AG08396 (cell line): Measurements from ENCODE around the gene ARHGAP5.
A peak's percentile ranks its signal among the peaks of the same experiment; 100 is the strongest.

Source experiments
- DNase-seq: peaks from one replicate; pipeline ENCODE4 v3.0.0; 2012; ENCODE audit warnings: low spot score, mixed read lengths

Gene ARHGAP5

DNA sequence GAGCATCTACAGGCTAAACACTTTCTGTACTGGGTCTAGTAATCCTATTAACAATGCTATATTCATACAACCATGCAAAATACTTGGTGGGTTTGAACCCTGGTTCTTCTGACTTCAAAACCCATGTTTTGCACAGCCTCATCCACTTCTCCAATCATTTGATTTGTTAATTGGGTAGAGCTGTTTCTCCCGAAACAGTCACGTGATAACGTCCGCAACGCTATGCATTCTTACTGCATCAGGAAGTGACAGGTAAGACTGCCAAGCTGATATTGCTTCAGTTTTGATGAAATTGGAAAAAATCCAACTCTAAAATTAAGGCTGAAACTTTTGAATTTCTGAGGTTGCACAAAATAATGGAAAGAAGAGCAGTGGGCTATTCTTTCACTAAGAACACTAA lies 94.4 kb downstream of the ARHGAP5 start:
- DNase-seq, result no peak

DNA sequence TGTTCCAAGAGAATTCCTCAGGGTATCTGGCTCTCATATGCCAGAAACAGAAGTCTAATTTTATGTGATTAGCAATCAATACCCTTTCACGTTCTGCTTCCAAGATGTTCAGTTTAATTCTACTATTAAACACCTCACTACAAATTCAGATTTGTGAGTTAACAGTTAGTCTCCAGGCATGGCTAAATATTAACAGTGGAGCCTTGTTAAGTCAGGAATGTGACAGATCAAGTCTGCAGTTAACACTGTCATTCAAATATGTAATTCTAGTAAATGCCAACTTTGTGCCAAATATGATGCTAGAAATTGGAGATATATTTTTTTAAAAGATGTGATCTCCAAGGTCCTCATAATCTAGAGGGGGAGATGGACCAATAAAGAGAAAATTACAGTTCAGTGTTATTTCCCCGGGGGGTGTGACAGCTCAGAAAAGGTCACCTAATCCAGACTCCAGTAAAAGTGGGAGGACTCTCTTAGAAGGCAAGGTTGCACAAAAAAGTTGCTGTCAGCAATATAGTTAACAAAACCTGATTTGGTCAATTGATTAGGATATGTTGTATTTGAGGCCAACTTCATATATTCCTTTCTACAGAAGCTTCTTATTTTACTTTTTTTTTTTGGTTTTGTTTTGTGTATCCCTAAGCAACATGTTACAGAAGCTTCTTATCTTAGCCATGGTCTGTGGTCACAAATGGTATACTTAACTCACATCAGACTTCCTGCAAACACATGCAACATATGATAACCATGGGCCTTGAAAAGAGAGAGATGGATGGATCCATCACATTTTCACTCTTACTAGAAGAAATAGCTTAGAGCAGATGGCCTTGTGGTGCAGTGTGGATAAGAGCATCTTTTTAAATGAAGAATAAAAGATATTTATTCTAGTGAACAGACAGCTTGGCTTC lies 106.3 kb downstream of the ARHGAP5 start:
- no peak for DNase-seq

- DNase-seq, result no peak
Measured at GRCh38 chr14:32185097-32185496, 108.0 kb downstream of the ARHGAP5 start.

- no peak for DNase-seq
Measured at GRCh38 chr14:32186248-32186647, 109.1 kb downstream of the ARHGAP5 start.

- DNase-seq, result no peak
Measured at GRCh38 chr14:32189811-32190210, 112.7 kb downstream of the ARHGAP5 start.

DNA sequence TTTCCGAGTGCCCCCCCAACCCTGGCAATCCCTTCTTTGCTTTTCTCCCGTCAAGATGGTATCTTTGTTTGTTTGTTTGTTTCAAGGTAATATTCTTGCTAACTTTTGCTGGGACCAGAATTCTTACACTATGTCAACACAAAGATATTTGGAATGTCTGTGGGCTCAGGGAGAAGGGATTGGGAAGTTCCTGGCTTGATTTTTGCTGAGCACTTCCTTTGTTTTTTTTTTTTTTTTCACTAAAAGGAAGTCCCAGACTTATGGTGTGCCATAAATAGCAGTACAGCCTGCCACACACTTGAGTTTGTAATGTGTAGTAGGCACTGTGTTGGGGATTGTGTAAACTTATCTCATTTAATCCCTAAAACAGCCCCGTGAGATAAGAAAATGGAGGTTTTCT lies 113.6 kb downstream of the ARHGAP5 start:
- DNase-seq, result no peak

GRCh38 chr14:32192712-32193373 lies 115.7 kb downstream of the ARHGAP5 start:
- no peak for DNase-seq

- DNase-seq, result no peak
Measured at GRCh38 chr14:32193532-32193931, 116.4 kb downstream of the ARHGAP5 start.

DNA sequence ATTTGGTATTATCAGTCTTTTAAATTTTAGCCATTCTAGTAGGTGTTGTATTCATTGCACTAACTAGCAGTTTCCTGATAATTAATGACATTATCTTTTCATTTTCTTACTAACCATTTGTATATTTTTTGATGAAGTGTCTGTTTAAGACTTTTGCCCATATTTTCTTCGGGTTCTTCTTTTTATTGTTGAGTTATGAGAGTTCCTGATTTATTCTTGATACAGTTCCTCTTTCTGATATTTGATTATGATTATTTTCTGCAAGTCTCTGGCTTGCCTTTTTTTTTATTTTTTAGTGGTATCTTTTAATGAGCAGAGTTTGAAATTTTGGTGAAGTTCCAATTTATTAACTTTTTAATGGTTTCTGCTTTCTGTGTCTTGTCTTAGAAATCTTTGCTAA lies 118.5 kb downstream of the ARHGAP5 start:
- no peak for DNase-seq

- no peak for DNase-seq
Measured at GRCh38 chr14:32197919-32198318, 120.8 kb downstream of the ARHGAP5 start.

GRCh38 chr14:32200368-32201192 lies 123.5 kb downstream of the ARHGAP5 start:
- DNase-seq, result no peak

DNA sequence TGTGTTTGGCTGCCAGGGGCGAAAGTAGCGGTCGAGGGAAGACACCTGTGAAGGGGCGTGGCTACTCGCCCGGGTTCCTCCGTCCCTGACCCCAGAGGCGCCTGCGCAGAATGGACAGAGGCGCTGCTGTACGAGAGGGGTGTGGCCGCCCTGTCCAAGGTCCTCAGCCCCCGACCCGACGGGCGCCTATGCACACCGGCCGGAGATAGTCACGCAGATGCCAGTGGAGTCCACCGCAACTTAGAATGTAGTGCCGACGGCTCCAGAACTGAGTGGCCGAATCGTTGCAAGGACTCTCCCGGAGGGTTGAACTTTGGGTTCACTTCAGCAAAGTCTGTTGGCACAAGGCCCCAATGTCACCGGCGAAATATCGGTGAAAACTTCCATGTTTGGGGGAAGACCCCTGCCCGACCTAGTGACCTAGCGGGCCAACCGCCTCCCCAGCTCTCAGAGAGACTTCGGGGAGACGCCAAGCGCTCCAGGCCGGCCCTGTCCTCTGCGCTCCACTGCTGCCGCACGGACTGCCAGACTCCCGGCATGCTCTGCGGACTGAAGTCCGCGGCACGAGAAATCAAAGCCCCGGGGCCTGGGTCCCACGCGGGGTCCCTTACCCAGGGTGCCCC lies 124.2 kb downstream of the ARHGAP5 start:
- DNase-seq, result peak; percentile 54

DNA sequence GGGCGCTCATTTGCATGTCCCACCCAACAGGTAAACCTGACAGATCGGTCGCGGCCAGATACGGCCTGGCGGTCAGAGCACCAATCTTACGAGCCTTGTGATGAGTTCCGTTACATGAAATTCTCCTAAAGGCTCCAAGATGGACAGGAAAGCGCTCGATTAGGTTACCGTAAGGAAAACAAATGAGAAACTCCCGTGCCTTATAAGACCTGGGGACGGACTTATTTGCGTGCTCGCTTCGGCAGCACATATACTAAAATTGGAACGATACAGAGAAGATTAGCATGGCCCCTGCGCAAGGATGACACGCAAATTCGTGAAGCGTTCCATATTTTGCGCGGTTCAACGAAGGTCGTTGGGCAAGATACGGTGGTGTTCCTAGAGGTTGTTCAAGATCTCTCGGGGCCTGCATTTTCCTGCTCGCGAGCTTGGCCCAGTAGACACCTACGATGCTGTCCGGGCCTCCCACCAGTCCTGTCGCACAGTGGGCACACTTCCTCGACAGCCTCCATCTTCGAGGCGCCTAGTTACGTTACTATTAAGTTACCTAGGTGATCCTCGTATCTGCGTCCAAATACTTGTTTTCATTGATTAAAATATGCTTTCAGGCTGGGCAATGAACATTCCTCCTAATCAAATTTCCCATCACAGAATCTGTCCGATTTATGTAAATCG lies 124.8 kb downstream of the ARHGAP5 start, which contains the start of gene RNU6-7:
Gene RNU6-7 (plus strand): TSS at position 230 of the 675 bp plus-strand sequence.
- DNase-seq, result no peak

DNA sequence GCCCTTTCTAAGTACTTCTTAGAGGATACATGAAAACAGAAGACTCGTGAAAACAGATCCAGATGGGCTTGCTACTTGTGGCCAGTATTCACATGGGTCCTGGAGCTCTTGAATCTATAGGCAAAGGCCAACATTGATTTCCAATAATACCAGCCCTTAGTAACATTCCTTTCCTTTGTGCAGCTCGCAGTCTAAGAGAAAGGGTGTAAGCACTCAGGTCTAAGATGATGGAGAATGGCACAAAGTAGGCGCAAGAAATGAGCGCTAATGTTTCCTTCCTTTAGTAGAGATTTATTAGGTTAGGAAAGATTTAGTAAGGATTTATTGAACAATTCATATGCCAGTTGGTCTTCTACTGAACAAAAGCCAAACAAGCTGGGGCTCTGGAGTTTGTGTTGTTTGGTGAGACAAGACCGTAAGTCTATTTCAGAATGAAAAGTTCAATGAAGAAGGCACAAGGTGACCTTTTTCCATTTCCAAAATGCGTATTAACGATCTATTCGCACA lies 125.4 kb downstream of the ARHGAP5 start:
- DNase-seq, result no peak

DNA sequence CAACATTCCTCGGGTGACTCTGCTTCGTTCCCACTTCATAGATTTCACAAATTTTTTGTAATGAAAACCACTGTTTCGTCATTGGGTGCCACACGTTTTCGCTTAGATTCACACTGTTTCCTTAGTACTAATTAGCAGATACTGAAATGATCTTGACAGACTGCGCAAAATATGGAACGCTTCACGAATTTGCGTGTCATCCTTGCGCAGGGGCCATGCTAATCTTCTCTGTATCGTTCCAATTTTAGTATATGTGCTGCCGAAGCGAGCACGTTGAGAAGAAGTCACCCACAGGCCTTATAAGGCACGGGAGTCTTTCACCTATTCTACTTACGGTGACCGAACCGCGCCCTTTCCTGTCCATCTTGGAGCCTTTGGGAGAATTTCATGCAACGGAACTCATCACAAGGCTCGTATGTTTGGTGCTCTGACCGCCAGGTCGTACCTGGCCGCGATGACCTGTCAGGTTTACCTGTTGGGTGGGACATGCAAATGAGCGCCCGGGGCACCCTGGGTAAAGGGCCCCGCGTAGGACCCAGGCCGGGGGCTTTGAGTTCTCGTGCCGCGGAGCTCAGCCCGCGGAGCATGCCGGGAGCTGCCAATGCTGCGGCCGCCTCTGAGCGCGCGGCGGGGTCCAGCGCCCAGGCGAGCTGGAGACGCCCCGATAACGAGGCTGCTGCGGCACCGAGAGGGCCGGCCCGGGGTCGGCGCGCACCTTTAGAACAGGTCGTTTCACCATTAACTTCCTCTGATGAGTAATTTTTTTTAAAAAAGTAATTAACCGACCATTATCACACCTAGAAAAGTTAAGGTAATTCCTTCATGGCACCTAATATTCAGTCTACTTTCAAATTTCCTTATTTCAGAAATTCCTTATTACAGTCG lies 126.1 kb downstream of the ARHGAP5 start, which contains the start of gene RNU6-8:
Gene RNU6-8 (minus strand): TSS at position 272 of the 885 bp plus-strand sequence.
- peak; percentile 82 for DNase-seq

- DNase-seq, result no peak
Measured at GRCh38 chr14:32203928-32204357, 126.8 kb downstream of the ARHGAP5 start.

DNA sequence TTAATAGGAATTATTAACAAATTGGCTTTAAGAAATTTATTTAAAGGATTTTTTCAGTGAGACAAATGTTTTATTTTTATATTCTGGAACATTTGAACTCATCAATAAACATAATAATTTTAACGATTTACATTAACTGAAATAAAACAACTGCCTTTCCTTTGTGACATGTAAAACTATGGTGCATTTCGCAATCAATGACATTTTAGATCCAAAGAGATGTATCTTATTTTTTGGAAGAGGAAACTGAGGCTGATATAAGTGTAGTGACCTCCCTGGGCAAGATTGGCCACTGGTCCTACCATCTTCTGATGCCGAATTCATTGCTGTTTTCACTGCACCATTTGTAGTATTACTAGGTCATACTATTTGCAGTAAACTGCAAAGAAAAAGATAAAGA lies 128.4 kb downstream of the ARHGAP5 start:
- DNase-seq, result no peak

DNA sequence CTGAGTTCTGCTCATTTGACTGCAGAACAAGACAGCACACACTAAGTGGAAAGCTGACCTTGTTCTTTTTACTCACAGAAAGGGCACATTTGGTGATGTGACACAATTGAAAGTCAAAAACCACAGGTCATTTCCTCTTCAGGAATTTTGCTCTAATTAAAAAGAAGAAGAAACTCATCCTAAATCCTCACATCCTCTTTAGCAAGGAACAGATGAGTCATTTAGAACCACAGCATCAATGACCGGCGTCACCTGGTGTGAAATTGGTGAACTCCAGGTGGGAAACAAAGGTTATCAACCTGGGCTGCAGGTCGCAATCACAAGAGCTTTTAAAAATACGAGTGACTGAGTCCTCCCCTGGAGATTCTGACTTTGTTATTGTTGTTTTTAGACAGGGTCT lies 128.9 kb downstream of the ARHGAP5 start:
- no peak for DNase-seq

GRCh38 chr14:32206552-32206951 lies 129.4 kb downstream of the ARHGAP5 start:
- DNase-seq, result no peak

DNA sequence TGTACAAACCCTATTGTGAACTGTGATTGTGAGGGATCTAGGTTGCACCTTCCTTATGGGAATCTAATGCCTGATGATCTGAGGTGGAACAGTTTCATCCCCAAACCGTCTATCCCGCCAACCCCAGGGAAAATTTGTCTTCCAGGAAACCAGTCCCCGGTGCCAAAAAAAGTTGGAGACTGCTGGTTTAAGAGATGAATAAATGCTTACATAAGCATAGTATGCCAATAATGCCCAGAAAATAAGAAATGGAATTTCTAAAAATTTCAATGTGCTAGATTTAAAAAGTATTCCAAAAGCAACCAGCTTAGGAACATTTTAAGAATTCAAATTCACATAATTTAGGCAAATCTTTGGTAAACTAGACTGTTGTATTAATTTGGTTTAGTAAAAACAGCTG lies 131.4 kb downstream of the ARHGAP5 start:
- DNase-seq, result no peak
